HG03159 (cell line): ENCODE data around the gene NAV2.
"Not testable (repeated sequence)": the region's sequence is repeated elsewhere in the genome, so short reads cannot be mapped to it uniquely, and the experiment has no call there.

Source experiments
- ATAC-seq: cut with Tn5 transposase; IDR thresholded peaks from one replicate; pipeline ENCODE4 v1.9.1; 2021; ENCODE audit warnings: mild to moderate bottlenecking, moderate library complexity; ENCODE audit not compliant: unreplicated experiment

NAV2 gene

DNA sequence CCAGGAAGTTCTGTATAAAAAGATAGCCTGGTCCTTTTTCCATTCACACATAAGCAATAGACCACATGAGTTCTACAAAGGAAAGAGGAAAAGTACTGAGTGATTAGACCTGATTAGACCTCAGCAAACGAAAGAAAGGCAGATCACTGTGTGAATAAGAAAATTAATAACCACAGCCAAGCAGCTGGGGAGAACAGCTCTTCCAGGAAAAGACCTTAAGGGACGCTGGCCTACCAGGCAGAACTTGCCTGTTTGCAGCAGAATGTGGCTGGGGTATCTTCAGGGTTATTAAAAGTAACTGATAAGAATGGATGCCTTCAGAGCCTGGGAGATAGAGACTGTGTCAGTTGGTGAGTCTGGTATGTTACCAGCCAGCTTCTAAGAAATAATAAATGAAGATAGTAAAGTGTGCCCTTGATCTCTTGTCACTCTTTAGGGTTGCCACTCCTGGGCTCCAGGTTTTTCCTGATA, 274.7 kb downstream of the NAV2 start:
- ATAC-seq = no peak

DNA sequence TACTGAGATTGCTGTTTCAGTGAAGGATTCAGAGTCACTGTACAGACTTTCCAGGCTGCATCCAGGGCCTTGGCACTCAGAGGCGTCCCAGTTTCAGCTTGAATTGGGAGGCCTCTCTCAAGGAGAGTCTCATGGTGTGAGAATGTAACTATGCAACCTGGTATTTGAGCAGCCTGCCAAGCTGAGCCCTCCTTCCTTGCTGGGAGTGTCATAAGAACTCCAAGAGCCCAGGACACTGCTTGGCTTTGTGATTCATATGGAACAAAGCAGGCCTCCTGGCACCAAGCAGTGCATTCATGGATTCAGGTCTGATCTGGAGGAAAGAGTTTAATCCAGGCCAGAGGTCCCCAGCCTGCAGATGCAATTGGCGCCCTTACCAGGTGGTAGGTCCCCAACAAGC, 276.0 kb downstream of the NAV2 start:
- ATAC-seq = no peak

- no peak for ATAC-seq
Measured at GRCh38 chr11:19989191-19989590, 276.6 kb downstream of the NAV2 start.

DNA sequence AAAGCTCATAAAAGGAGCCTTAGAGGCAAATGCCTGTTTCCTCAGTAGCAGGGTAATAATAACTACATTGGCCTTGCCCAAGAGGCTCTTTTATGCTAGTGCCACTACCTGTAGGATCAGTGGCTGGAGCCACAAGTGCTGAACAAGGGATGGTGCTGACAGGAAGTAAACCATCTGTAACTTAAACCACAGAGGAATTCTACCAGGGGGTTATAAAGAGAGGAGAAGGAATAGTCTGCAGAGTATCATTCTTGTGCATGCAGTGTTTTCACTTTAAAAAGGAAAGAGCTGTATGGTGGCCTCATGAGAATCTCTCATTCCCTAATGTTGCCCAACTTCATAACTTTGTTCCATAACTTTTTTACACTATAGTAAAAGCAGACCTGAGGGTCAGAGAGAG, 279.5 kb downstream of the NAV2 start:
- no peak for ATAC-seq

DNA sequence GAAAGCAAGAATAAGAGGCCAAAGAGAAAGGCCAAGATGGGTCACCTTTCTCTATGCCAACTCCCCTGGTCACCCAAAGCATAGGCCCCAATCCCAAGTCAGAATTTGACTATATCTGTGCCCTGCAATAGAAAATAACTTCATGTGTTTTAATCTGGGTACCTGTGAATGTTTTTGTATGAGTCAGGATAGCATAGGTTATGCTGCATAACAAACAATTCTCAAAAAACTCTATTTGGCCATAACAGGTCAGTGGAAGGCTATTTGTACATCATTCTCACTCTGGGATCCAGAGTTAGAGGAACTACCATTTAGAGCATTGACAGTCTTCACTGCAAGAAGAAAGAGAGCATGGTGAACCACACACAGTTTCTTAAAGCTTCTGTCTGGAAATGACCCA, 280.4 kb downstream of the NAV2 start:
- no peak for ATAC-seq

- ATAC-seq = no peak
Measured at GRCh38 chr11:19994672-19995071, 282.0 kb downstream of the NAV2 start.

- no peak for ATAC-seq
Measured at GRCh38 chr11:19995145-19995544, 282.5 kb downstream of the NAV2 start.

DNA sequence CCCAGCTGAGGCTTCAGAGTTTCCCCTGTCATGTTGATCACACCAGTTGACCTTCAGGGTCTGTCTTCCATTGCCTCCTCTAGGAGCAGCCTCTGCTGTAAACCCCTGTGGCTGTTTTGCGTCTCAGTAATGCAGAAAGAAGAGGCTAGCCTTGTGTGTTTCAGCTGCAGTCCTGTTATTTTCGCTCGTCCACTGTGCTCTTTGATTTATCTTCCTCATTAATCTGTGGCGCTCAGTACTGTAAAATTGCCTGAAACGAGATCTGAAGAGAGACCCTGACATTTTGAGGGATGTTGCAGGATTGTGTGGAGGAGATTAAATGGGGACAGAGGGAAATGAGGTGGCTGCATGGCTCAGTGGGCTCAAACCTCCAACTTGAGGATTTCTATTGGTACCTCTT, 283.9 kb downstream of the NAV2 start:
- ATAC-seq = no peak

- ATAC-seq = no peak
Measured at GRCh38 chr11:20000022-20000350, 287.3 kb downstream of the NAV2 start.

DNA sequence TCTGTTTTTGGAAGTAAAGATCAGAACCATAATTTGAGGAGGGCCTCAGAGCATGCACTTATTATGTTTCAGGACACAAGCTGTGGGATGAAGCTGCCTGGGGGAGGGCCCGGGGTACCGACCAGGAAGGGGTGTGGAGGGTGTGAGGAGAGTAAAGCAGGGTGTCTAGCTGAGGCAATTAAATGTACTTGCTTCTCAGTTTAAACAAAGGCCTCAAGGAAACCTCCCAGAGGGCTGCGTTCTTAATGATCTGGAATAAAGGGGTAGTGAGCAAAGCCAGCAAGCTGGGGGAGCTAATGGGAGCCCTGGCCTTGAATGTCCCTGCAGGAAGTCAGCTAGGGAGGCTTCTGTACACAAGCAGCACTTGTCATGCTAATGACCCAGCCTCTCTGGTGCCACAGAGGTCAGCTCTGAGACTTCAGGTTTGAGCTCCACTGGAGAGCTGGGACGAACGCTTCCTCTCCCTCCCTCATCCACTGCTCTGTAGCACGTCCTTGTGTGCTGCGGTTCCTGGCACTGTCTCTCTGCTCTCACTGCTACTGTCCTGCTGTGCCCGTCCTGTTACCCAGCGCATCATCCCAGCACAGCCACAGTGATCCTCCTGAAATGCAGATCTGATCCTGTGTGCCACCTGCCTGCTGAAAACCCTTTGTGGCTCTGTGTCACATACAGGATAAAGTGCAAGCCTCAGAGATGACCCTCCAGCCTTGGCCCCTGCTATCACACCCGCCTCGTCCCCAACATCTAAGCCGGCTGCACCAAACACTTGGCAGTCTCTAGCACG, 287.9 kb downstream of the NAV2 start:
- ATAC-seq = no peak

- ATAC-seq = no peak
Measured at GRCh38 chr11:20002312-20003216, 289.9 kb downstream of the NAV2 start.

DNA sequence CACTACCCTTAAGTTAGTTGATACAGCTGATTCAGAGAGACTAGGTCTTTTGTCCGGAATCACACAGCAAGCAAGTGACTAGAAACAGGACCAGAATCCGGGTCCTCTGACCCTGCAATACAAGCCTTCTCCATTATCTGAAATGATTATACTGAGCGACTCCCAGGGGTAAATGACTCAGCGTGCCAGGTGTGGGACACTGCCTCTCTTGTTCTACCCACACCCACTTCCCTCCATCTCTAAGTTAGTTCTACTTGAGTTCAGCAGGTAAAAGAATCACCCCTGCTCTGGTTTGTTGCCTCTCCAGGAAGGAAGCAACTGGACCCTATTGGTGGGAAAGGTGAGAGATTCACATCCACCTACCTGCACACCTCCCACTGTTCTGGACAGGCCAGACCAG, 290.7 kb downstream of the NAV2 start:
- ATAC-seq = no peak

DNA sequence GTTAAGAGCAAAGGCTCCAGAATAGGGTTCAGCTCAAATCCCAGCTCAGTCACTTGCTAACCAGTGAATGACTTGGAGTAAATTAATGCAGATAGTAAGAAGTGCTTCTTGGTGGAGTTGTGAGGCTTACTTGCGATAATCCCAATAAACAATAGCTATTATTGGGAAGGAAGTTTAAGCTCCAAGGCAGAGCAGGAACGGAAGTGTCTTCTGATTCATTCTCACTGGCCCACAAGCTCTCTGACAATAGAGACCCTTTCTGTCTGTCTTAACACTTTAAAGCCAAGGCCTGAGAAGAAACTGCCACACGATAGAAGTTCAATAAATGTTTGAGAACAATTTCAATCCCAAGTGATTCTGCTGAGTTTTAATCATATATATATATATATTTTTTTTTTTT, 292.2 kb downstream of the NAV2 start:
- no peak for ATAC-seq

DNA sequence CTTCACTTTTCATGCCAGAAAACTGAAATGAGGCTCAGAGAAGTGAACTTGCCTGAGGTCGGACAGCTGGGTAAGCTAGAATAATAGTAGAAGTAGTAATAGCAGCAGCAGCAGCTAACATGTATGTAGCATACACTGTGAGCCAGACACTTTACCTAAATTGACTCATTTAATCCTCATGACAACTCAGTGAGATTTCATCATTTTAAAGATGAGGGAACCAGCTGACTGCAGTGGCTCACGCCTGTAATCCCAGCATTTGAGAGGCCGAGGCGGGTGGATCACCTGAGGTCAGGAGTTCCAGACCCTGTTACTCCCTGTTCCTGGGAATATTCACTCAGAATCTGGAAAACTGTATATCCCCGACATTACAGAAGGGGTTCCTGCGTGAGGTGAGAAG, 293.1 kb downstream of the NAV2 start:
- ATAC-seq = no peak

DNA sequence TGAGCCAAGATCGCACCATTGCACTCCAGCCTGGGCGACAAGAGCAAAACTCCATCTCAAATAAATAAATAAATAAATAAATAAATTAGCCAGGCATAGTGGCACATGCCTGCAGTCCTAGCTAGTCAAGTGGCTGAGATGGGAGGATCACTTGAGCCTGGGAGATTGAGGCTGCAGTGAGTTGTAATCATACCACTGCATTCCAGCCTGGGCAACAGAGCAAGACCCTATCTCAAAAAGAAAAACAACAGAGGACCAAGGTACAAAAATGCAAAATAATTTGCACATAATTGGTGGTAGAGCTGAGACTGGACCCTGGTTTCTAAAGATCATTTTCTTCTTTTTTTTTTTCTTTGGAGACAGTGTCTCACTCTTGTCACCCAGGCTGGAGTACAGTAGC, 294.0 kb downstream of the NAV2 start:
- ATAC-seq = not testable (repeated sequence)

- ATAC-seq = no peak
Measured at GRCh38 chr11:20007386-20007785, 294.7 kb downstream of the NAV2 start.

DNA sequence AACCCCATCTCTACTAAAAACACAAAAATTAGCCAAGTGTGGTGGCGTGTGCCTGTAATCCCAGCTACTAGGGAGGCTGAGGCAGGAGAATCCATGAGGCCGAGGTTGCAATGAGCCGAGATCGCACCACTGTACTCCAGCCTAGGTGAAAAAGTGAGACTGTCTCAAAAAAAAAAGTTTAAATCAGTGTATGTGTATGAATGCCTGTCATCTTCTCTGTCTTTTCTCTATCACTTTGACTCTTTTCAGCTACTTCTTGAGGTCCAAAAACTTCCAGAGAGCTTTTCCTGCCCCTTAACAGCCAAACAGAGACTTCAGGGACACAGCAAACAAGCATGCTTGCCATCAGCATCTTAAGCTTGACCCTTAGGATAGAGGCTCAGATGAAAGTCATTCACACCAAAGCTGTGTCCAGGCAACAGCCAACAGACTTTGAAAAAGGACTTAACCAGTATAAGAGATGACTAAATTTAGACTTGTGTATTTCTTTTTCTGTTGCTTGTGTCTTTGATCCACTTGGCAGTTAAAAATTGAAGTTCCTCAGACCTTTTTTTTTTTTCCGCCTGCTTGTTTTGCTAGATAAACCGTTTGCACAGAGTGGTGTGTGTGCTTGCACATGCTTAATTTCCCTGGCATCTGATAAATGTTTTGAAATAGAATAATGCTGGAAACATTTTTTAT, 295.7 kb downstream of the NAV2 start:
- ATAC-seq = no peak

DNA sequence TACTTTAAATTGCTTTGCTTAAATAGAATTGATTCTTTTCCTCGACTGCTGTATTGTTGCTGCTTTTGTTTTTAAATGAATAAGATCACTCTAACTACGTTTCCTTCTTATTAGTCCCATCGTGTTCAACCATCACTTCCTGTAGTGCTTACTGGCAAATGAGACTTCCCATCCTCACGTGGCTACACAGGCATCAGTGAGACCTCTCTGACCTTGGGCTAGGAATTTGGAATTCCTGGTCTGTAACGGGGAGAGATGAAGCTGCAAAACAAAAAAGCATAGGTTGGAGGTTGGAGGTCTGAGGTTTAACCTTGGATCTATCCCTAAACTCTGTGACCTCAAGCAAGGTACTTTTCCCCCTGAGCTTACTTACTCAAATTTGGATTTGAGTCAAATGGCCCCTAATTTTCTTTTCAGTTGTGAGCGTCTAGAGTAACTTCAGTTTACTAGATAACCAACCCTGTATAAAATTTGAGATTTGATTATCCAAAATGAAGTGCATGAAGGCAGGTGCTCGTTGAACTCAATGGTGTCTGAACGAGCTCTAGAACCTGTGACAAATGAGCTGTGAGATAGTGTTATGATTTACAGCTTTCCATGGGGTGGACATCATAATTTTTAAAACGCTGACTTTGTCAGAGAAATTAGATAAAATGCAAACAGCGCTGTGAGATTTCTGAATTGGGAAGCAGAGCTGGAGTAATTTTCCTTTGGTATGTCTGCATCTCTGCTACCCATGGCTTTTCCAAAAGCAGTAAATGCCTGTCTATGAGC, 296.4 kb downstream of the NAV2 start:
- no peak for ATAC-seq

GRCh38 chr11:20010156-20010850, 297.7 kb downstream of the NAV2 start:
- ATAC-seq = no peak

GRCh38 chr11:20010851-20011225, 298.2 kb downstream of the NAV2 start:
- ATAC-seq = no peak
